BLaER1 treated with 17β-estradiol and CSF1 and Interleukin-3, amounts not matched to agents 10 nM and 100 nM (cell line): ENCODE data around the gene AOC1.

Experiments
- H3K27ac ChIP-seq, 11 experiments: shearing (Covaris generic); formaldehyde crosslinking; 2 replicates each; pipeline ENCODE4 v1.8.1; 2022
- H3K27me3 ChIP-seq, 11 experiments: shearing (Covaris generic); formaldehyde crosslinking; 2 replicates each; pipeline ENCODE4 v1.8.1; 2022
- H3K36me3 ChIP-seq, 11 experiments: shearing (Covaris generic); formaldehyde crosslinking; 2 replicates each; pipeline ENCODE4 v1.8.1; 2022
- H3K4me1 ChIP-seq, 10 experiments: shearing (Covaris generic); formaldehyde crosslinking; 2 replicates each; pipeline ENCODE4 v1.8.1; 2022
- H3K4me2 ChIP-seq, 11 experiments: shearing (Covaris generic); formaldehyde crosslinking; 2 replicates each; pipeline ENCODE4 v1.8.1; 2022
- H3K4me3 ChIP-seq, 10 experiments: shearing (Covaris generic); formaldehyde crosslinking; 2 replicates each; pipeline ENCODE4 v1.8.1; 2022
- H3K9ac ChIP-seq, 11 experiments: shearing (Covaris generic); formaldehyde crosslinking; 2 replicates each; pipeline ENCODE4 v1.8.1; 2022
- H3K9me3 ChIP-seq, 11 experiments: shearing (Covaris generic); formaldehyde crosslinking; replicated peaks in 1 of 11; 2 replicates each; pipeline ENCODE4 v1.8.1; 2022
- H4K20me1 ChIP-seq, 11 experiments: shearing (Covaris generic); formaldehyde crosslinking; 2 replicates each; pipeline ENCODE4 v1.8.1; 2022
- Cebpa-rat ChIP-seq, 11 experiments: shearing (Covaris generic); IDR thresholded peaks; 2 replicates each; pipeline ENCODE4 v1.8.1; 2022

Gene AOC1

DNA sequence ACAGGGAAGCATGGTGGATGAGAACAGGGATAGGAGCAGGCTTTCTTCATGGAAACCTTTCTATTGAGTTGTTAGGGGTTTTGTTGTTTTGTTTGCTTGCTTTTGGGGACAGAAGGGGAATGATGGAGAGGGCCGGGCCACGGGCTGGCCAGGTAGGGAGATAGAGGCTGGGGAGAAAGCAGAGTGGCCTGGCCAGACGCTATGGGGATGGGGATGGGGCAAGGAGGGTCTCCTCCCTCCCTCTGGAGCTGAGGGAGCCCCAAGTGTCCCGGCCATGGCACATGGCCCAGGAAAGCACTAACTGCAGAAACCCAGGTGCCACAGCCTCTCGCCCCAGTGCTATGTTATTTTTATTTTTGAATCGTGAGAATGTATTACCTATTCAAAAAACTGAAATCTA lies 10.0 kb downstream of the AOC1 start:
- Histone ChIP-seq H3K9me3 (peaks cover 0 to 16% (median 5%) of the 10 kb centered on the region in 11 experiments; a peak in 11 of 22 replicates), H3K27ac (no peak overlapping the region), H3K4me1 (0 out of 20 replicates have a peak, but pooled peaks cover 0 to 4% (median 0%) of the 10 kb centered on the region in 10 experiments), H3K4me3 (no peak overlapping the region), H3K36me3 (no peaks in the 10 kb centered on the region), H4K20me1 (no peaks in the 10 kb centered on the region), H3K4me2 (no peak overlapping the region), H3K9ac (no peak overlapping the region), H3K27me3 (no peaks in the 10 kb centered on the region)
- no peak for TF ChIP-seq Cebpa-rat (IDR thresholded peaks at IDR 0.05)

DNA sequence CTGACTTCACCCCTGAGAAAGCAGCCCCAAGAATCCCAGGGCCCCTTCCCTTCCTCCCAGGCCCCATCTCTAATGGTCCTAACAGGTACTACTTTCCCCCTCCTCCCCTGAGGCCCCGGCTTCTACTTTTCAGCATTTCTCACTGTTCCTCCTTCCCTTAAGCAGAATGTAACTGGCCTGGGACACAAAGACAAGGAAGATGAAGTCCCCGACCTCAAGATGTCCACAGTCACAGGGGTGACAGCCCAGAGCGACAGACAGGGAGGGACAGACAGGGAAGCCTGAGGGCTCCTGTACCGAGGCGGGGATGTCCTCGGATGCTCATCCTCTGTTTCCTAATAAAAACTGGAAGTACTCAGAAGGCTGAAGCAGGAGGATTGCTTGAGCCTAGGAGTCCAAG lies 11.6 kb downstream of the AOC1 start:
- no peak overlapping the region for H3K9ac ChIP-seq
- peaks cover 0 to 20% (median 5%) of the 10 kb centered on the region in 11 experiments; a peak in 11 of 22 replicates for H3K9me3 ChIP-seq
- no peaks in the 10 kb centered on the region for H3K27me3 ChIP-seq
- H4K20me1 ChIP-seq, result no peaks in the 10 kb centered on the region
- H3K4me3 ChIP-seq, result no peak overlapping the region
- H3K4me2 ChIP-seq, result no peak overlapping the region
- no peak overlapping the region for H3K27ac ChIP-seq
- H3K4me1 ChIP-seq, result 0 out of 20 replicates have a peak, but pooled peaks cover 0 to 4% (median 0%) of the 10 kb centered on the region in 10 experiments
- no peaks in the 10 kb centered on the region for H3K36me3 ChIP-seq
- no peak for TF ChIP-seq Cebpa-rat (IDR thresholded peaks at IDR 0.05)

- Histone ChIP-seq H3K27me3 (no peaks in the 10 kb centered on the region), H3K27ac (no peak overlapping the region)
Measured at GRCh38 chr7:150866932-150867564, 14.7 kb downstream of the AOC1 start.

DNA sequence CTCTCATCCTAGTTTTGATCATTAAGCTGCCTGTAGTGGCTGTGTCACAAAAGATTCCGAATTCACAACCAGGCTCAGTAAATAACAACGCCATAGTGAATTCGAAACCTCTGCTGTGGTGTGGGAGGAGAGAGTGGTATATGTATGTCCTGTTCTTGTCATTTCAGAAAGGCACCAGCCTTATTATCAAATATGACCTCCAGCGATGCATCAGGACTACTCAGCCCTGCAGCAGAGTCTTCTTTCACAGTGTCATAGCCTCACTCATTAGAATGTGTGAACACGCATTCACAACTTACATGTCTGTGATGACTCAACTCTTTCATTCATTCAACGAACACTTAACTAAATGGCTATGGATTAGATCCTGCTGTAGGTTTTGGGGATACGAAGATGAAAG lies 15.3 kb downstream of the AOC1 start:
- H3K9me3 ChIP-seq, result peaks cover 0 to 41% (median 19%) of the 10 kb centered on the region in 11 experiments
- H3K4me1 ChIP-seq, result no peaks in the 10 kb centered on the region
- H3K9ac ChIP-seq, result no peak overlapping the region
- TF ChIP-seq Cebpa-rat (IDR thresholded peaks at IDR 0.05), result no peak
- H3K27ac ChIP-seq, result no peak overlapping the region
- no peaks in the 10 kb centered on the region for H4K20me1 ChIP-seq
- H3K4me2 ChIP-seq, result no peak overlapping the region
- no peaks in the 10 kb centered on the region for H3K36me3 ChIP-seq
- no peaks in the 10 kb centered on the region for H3K27me3 ChIP-seq
- H3K4me3 ChIP-seq, result no peak overlapping the region

More at GRCh38 chr7:150866932-150867564, 14.7 kb downstream of the AOC1 start:
- H3K4me2 ChIP-seq, result no peak overlapping the region
- TF ChIP-seq Cebpa-rat (IDR thresholded peaks at IDR 0.05), result no peak
- no peak overlapping the region for H3K9ac ChIP-seq
- peaks cover 0 to 39% (median 19%) of the 10 kb centered on the region in 11 experiments for H3K9me3 ChIP-seq
- H3K36me3 ChIP-seq, result no peaks in the 10 kb centered on the region
- H4K20me1 ChIP-seq, result no peaks in the 10 kb centered on the region
- no peak overlapping the region for H3K4me3 ChIP-seq
- no peaks in the 10 kb centered on the region for H3K4me1 ChIP-seq

DNA sequence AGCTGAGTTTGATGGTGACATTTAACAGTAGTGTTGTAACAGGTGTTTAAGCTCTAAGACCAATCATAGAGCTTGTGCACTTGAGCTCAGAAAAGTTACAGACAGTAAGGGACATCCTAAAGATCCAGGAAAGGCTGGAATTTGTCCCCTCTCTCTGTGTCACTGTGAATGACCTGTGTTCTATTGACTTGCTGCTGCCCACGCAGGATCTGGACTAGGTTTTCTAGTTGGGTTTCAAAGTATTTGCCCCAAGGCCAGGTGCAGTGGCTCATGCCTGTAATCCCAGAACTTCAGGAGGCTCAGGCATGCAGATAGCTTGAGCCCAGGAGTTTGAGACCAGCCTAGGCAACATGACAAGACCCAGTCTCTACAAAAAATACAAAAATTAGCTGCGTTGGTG lies 17.1 kb downstream of the AOC1 start:
- Histone ChIP-seq H3K9me3 (peaks cover 0 to 41% (median 19%) of the 10 kb centered on the region in 11 experiments), H3K4me3 (no peak overlapping the region), H4K20me1 (no peaks in the 10 kb centered on the region), H3K9ac (no peak overlapping the region), H3K36me3 (no peaks in the 10 kb centered on the region), H3K27me3 (no peaks in the 10 kb centered on the region), H3K4me1 (no peaks in the 10 kb centered on the region), H3K27ac (no peak overlapping the region), H3K4me2 (no peak overlapping the region)
- no peak for TF ChIP-seq Cebpa-rat (IDR thresholded peaks at IDR 0.05)

DNA sequence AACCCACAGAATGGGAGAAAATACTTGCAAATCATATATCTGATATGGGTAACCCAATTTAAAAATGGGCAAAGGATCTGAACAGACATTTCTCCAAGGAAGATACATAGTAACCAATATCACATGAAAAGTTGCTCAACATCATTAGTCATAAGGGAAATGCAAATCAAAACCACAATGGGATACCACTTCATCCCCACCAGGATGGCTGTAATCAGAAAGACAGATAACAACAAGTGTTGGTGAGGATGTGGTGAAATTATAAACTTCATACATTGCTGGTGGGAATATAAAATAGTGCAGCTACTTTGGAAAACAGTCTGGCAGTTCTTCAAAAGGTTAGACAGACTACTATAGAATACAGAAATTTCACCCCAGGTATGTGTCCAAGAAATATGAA lies 19.3 kb downstream of the AOC1 start:
- no peak overlapping the region for H3K9ac ChIP-seq
- H3K4me2 ChIP-seq, result no peak overlapping the region
- H3K27ac ChIP-seq, result no peak overlapping the region
- no peak for TF ChIP-seq Cebpa-rat (IDR thresholded peaks at IDR 0.05)
- peaks cover 0 to 32% (median 19%) of the 10 kb centered on the region in 11 experiments for H3K9me3 ChIP-seq
- H3K4me3 ChIP-seq, result no peak overlapping the region
- H4K20me1 ChIP-seq, result no peaks in the 10 kb centered on the region
- no peaks in the 10 kb centered on the region for H3K36me3 ChIP-seq
- peaks cover 4 to 11% (median 8%) of the 10 kb centered on the region in 10 experiments; a peak in 12 of 20 replicates for H3K4me1 ChIP-seq
- no peaks in the 10 kb centered on the region for H3K27me3 ChIP-seq

GRCh38 chr7:150874401-150875198 lies 22.3 kb downstream of the AOC1 start:
- H3K27me3 ChIP-seq, result no peaks in the 10 kb centered on the region
- no peaks in the 10 kb centered on the region for H3K36me3 ChIP-seq
- peaks cover 4 to 23% (median 11%) of the 10 kb centered on the region in 10 experiments; a peak in 16 of 20 replicates for H3K4me1 ChIP-seq
- H3K4me2 ChIP-seq, result no peak overlapping the region
- peaks cover 2 to 21% (median 17%) of the 10 kb centered on the region in 11 experiments for H3K9me3 ChIP-seq
- no peak overlapping the region for H3K27ac ChIP-seq
- no peak for TF ChIP-seq Cebpa-rat (IDR thresholded peaks at IDR 0.05)
- H3K4me3 ChIP-seq, result no peak overlapping the region
- H3K9ac ChIP-seq, result no peak overlapping the region
- no peaks in the 10 kb centered on the region for H4K20me1 ChIP-seq

- H3K4me1 ChIP-seq, result peaks cover 4 to 25% (median 11%) of the 10 kb centered on the region in 10 experiments; a peak in 16 of 20 replicates
- no peak overlapping the region for H3K4me3 ChIP-seq
- no peak overlapping the region for H3K27ac ChIP-seq
- no peaks in the 10 kb centered on the region for H4K20me1 ChIP-seq
- peak overlapping the region in 5 of 11 experiments; percentile 0 to 48 (median 12); a peak in 1 of 22 replicates for H3K4me2 ChIP-seq
- H3K36me3 ChIP-seq, result no peaks in the 10 kb centered on the region
- no peaks in the 10 kb centered on the region for H3K27me3 ChIP-seq
- TF ChIP-seq Cebpa-rat (IDR thresholded peaks at IDR 0.05), result no peak
- H3K9me3 ChIP-seq, result peaks cover 14 to 27% (median 25%) of the 10 kb centered on the region in 11 experiments
- no peak overlapping the region for H3K9ac ChIP-seq
Measured at GRCh38 chr7:150875791-150876190, 23.5 kb downstream of the AOC1 start.

DNA sequence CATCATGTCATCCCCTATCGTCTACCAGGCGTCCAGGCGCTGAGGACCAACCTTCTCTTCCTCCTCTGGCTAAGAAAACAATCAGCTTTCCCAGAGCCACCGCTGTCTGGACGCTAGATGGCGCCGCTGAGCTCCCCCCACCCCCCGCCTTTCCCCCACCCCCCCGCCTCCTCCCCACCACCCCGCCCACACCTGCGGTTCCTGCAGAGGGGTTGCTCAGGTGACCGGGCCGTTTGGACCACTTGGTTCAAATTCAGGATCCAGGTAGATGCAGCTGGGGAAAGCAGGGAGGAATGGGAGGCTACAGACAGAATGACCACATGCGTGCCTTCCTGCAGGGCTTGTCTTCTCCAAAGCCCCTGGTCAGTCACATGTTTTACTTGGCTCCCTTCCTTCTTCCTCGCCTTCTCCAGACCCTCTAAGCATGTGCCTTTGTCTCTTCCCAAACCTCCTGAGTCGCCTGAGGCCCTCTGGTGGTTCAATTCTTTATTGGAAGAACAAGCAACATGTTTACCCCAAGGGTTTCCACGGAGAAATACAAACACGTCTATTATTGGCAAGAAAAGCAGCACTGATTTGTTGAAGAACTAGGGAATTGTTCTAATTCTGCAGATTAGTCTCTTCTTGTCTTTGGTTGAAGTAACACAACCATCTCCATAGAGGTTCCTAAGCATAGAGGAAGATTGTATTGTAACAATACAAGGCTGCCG lies 24.7 kb downstream of the AOC1 start:
- no peaks in the 10 kb centered on the region for H3K36me3 ChIP-seq
- no peaks in the 10 kb centered on the region for H4K20me1 ChIP-seq
- H3K9ac ChIP-seq, result no peak overlapping the region; a peak in 1 of 22 replicates
- peak overlapping the region in 3 of 11 experiments; percentile 22 to 70 (median 57); a peak in 4 of 22 replicates for H3K27ac ChIP-seq
- H3K4me2 ChIP-seq, result peak overlapping the region in 6 of 11 experiments; percentile 0 to 57 (median 13); a peak in 3 of 22 replicates
- H3K4me3 ChIP-seq, result no peak overlapping the region
- TF ChIP-seq Cebpa-rat (IDR thresholded peaks at IDR 0.05), result no peak
- no peaks in the 10 kb centered on the region for H3K27me3 ChIP-seq
- peaks cover 20 to 26% (median 23%) of the 10 kb centered on the region in 11 experiments for H3K9me3 ChIP-seq
- H3K4me1 ChIP-seq, result peaks cover 4 to 25% (median 11%) of the 10 kb centered on the region in 10 experiments; a peak in 16 of 20 replicates
